NCI-H1105 treated with DMSO at 0.1 percent for 48 hours (cell line): ENCODE measurements around the gene DCAF12.
A peak's percentile ranks its signal among the peaks of the same experiment; 100 is the strongest.

Experiments used
- DNase-seq: peaks from one replicate; lab custom pipeline; 2025; lab: John Stamatoyannopoulos, UW

DCAF12 gene

GRCh38 chr9:34125681-34126206 is 754 bp downstream of the DCAF12 start:
- no peak for DNase-seq

- DNase-seq, result no peak
Observed at GRCh38 chr9:34124926-34125325, 1.6 kb downstream of the DCAF12 start.

- DNase-seq, result no peak
Observed at GRCh38 chr9:34124099-34124498, 2.4 kb downstream of the DCAF12 start.

- DNase-seq, result no peak
Observed at GRCh38 chr9:34123682-34124081, 2.8 kb downstream of the DCAF12 start.

- no peak for DNase-seq
Observed at GRCh38 chr9:34121996-34122395, 4.5 kb downstream of the DCAF12 start.

GRCh38 chr9:34119713-34120112 is 6.8 kb downstream of the DCAF12 start:
- DNase-seq, result no peak

- DNase-seq, result no peak
Observed at GRCh38 chr9:34114436-34114835, 12.1 kb downstream of the DCAF12 start.

GRCh38 chr9:34106110-34106509 is 20.4 kb downstream of the DCAF12 start:
- no peak for DNase-seq

GRCh38 chr9:34102796-34103195 is 23.7 kb downstream of the DCAF12 start:
- no peak for DNase-seq

- no peak for DNase-seq
Observed at GRCh38 chr9:34098307-34098706, 28.2 kb downstream of the DCAF12 start.

GRCh38 chr9:34097865-34098264 is 28.6 kb downstream of the DCAF12 start:
- DNase-seq, result no peak

GRCh38 chr9:34096751-34097150 is 29.7 kb downstream of the DCAF12 start:
- DNase-seq, result no peak

GRCh38 chr9:34093578-34093977 is 32.9 kb downstream of the DCAF12 start:
- DNase-seq, result no peak

GRCh38 chr9:34089311-34089710 is 37.2 kb downstream of the DCAF12 start:
- no peak for DNase-seq

GRCh38 chr9:34087370-34087769 is 39.1 kb downstream of the DCAF12 start:
- no peak for DNase-seq

GRCh38 chr9:34086864-34087263 is 39.6 kb downstream of the DCAF12 start:
- no peak for DNase-seq

GRCh38 chr9:34085581-34086500 is 40.7 kb downstream of the DCAF12 start:
- DNase-seq, result no peak

GRCh38 chr9:34084562-34084961 is 41.9 kb downstream of the DCAF12 start:
- DNase-seq, result no peak

- no peak for DNase-seq
Observed at GRCh38 chr9:34079181-34079580, 47.3 kb downstream of the DCAF12 start.

GRCh38 chr9:34072868-34073590 is 53.5 kb downstream of the DCAF12 start:
- DNase-seq, result no peak

GRCh38 chr9:34072410-34072809 is 54.1 kb downstream of the DCAF12 start:
- DNase-seq, result peak; percentile 3

GRCh38 chr9:34070606-34071324 is 55.7 kb downstream of the DCAF12 start:
- DNase-seq, result no peak
